Liver (tissue), 9 donors: ENCODE data around the gene ACTN4. TPM values are rescaled to one million over a fixed set of nuclear protein-coding genes. Genes with fewer than 3 reads are reported as not detected.

Experiments
- DNase-seq: peaks from one replicate; pipeline ENCODE4 v3.0.0-alpha.2; 2017; ENCODE audit warnings: low spot score
- H3K27ac ChIP-seq, 2 donors: one replicate each; pipeline ENCODE4 v1.7.0; 2013; ENCODE audit warnings: inconsistent platforms in 2 of 2, low read length in 2 of 2, control low read depth in 1 of 2, low read depth in 1 of 2, mild to moderate bottlenecking in 1 of 2
- H3K27me3 ChIP-seq, 4 donors: one replicate each; pipeline versions ENCODE4 v1.6.1 to v1.7.0; 2013; ENCODE audit warnings: low read length in 3 of 4, inconsistent platforms in 1 of 4, mild to moderate bottlenecking in 1 of 4, moderate library complexity in 1 of 4; ENCODE audit not compliant: control insufficient read depth in 4 of 4, insufficient read depth in 4 of 4
- H3K36me3 ChIP-seq, 4 donors: one replicate each; pipeline versions ENCODE4 v1.6.1 to v1.7.0; 2013; ENCODE audit warnings: low read length in 3 of 4, mild to moderate bottlenecking in 3 of 4, low read depth in 1 of 4, moderate library complexity in 1 of 4; ENCODE audit not compliant: control insufficient read depth in 4 of 4, insufficient read depth in 3 of 4
- H3K4me1 ChIP-seq, 4 donors: one replicate each; pipeline versions ENCODE4 v1.6.1 to v1.7.0; 2013; ENCODE audit warnings: low read length in 3 of 4, mild to moderate bottlenecking in 3 of 4, moderate library complexity in 1 of 4; ENCODE audit not compliant: control insufficient read depth in 4 of 4, insufficient read depth in 4 of 4
- H3K4me3 ChIP-seq, 3 donors: one replicate each; pipeline versions ENCODE4 v1.6.1 to v1.7.0; 2013; ENCODE audit warnings: low read length in 3 of 3, control low read depth in 1 of 3, low read depth in 1 of 3, mild to moderate bottlenecking in 1 of 3
- H3K9ac ChIP-seq, 2 donors: one replicate each; pipeline ENCODE4 v1.7.0; 2013; ENCODE audit warnings: low read length in 2 of 2, mild to moderate bottlenecking in 2 of 2, moderate library complexity in 2 of 2, control low read depth in 1 of 2, low read depth in 1 of 2
- H3K9me3 ChIP-seq, 4 donors: one replicate each; pipeline versions ENCODE4 v1.6.1 to v1.7.0; 2013; ENCODE audit warnings: low read length in 3 of 4; ENCODE audit not compliant: control insufficient read depth in 4 of 4
- EGR1 ChIP-seq, 2 donors: IDR thresholded peaks; 2 replicates each; pipeline ENCODE4 v1.6.1; 2016 to 2018; ENCODE audit warnings: antibody characterized with exemption in 2 of 2, low read depth in 2 of 2
- FOXA1 ChIP-seq: IDR thresholded peaks from 2 replicates; pipeline ENCODE4 v1.6.1; 2016; ENCODE audit warnings: antibody characterized with exemption
- FOXA2 ChIP-seq: IDR thresholded peaks from 2 replicates; pipeline ENCODE4 v1.6.1; 2016; ENCODE audit warnings: antibody characterized with exemption
- GABPA ChIP-seq, 2 donors: IDR thresholded peaks in 1 of 2; conservative IDR thresholded peaks in 1 of 2; 2 replicates each; pipeline ENCODE4 v1.6.1; 2016; ENCODE audit warnings: antibody characterized with exemption in 2 of 2, mild to moderate bottlenecking in 1 of 2, moderate library complexity in 1 of 2
- NR2F2 ChIP-seq: IDR thresholded peaks from 2 replicates; pipeline ENCODE4 v1.6.1; 2016; ENCODE audit warnings: antibody characterized with exemption
- RAD21 ChIP-seq, 2 donors: IDR thresholded peaks; 2 replicates each; pipeline ENCODE4 v1.6.1; 2016; ENCODE audit warnings: antibody characterized with exemption in 2 of 2, mild to moderate bottlenecking in 2 of 2
- REST ChIP-seq: IDR thresholded peaks from 2 replicates; pipeline ENCODE4 v1.6.1; 2016; ENCODE audit warnings: antibody characterized with exemption, mild to moderate bottlenecking
- TAF1 ChIP-seq: conservative IDR thresholded peaks from 2 replicates; pipeline ENCODE4 v1.6.1; 2016; ENCODE audit warnings: antibody characterized with exemption, mild to moderate bottlenecking
- YY1 ChIP-seq: IDR thresholded peaks from 2 replicates; pipeline ENCODE4 v1.6.1; 2016; ENCODE audit warnings: antibody characterized with exemption, mild to moderate bottlenecking
- WGBS: extraction: QIAGEN DNeasy Blood & Tissue Kit; methylation state at CpG from one replicate; pipeline ENCODE4 v1.1.7; 2013; 5-methylcytosine and 5-hydroxymethylcytosine counted together
- polyA plus RNA-seq, 2 donors: library from polyadenylated mRNA; stranded (reverse) in 1 of 2; unstranded in 1 of 2; fragments of 200-250 nt in 1 of 2; fragments of >200 nt in 1 of 2; fragmentation: Nextera tagmentation in 1 of 2; extraction: Ambion mirVana in 1 of 2; gene quantifications; one replicate each; pipeline versions ENCODE4 v1.2.1 to v1.2.3, GENCODE V29; 2013 to 2015
- total RNA-seq, 2 donors: library from RNA; depleted of rRNA; stranded (reverse); fragments of >200 nt; gene quantifications; one replicate each; pipeline ENCODE4 v1.2.3, GENCODE V29; 2014
- TF ChIP-seq, protein P1 (sequence below): IDR thresholded peaks from 2 replicates; pipeline ENCODE4 v1.6.1; 2016; ENCODE audit warnings: antibody characterized with exemption
- TF ChIP-seq, protein P2 (sequence below): IDR thresholded peaks from 2 replicates; pipeline ENCODE4 v1.6.1; 2016; ENCODE audit warnings: antibody characterized with exemption
- TF ChIP-seq, protein P3 (sequence below): fragments of 150-350 bp; IDR thresholded peaks from 2 replicates; pipeline ENCODE4 v1.5.1; 2017; ENCODE audit warnings: improper control_type of control experiment, low read depth, low read length; ENCODE audit not compliant: missing input control
- donor health status: healthy.
- donor health status: healthy.
- donor health status: healthy.
- donor health status: healthy.
- donor health status: healthy.

The ACTN4 gene
- total and polyA plus RNA-seq, 4 donors: 35.4 to 164 (median 98.7) TPM

DNA sequence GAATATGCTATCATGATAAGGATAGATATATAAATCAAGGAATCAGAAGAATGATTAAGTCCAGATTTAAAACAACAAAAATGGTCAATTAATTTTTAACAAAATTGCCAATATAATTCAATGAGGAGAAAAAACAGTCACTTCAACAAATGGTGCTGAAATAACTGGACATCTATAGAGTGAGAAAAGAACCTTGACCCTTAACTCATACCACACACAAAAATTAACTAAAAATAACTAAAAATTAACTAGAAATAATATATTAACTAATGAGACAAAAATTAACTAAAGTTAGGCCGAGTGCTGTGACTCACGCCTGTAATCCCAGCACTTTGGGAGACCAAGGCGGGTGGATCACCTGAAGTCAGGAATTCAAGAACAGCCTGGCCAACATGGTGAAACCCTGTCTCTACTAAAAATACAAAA, 116.4 kb downstream of the ACTN4 start (continued):
- peak; percentile 25 for TF ChIP-seq REST
- TF ChIP-seq RAD21 (IDR thresholded peaks at IDR 0.05): peak in 1 of 2 donors; percentile 6

- TF ChIP-seq, protein P1, sequence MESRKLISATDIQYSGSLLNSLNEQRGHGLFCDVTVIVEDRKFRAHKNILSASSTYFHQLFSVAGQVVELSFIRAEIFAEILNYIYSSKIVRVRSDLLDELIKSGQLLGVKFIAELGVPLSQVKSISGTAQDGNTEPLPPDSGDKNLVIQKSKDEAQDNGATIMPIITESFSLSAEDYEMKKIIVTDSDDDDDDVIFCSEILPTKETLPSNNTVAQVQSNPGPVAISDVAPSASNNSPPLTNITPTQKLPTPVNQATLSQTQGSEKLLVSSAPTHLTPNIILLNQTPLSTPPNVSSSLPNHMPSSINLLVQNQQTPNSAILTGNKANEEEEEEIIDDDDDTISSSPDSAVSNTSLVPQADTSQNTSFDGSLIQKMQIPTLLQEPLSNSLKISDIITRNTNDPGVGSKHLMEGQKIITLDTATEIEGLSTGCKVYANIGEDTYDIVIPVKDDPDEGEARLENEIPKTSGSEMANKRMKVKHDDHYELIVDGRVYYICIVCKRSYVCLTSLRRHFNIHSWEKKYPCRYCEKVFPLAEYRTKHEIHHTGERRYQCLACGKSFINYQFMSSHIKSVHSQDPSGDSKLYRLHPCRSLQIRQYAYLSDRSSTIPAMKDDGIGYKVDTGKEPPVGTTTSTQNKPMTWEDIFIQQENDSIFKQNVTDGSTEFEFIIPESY: no peak
- TF ChIP-seq RAD21 (IDR thresholded peaks at IDR 0.05): no peak
- TF ChIP-seq, protein P2, sequence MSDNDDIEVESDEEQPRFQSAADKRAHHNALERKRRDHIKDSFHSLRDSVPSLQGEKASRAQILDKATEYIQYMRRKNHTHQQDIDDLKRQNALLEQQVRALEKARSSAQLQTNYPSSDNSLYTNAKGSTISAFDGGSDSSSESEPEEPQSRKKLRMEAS: no peak
- TF ChIP-seq TAF1: no peak
- TF ChIP-seq, protein P3, sequence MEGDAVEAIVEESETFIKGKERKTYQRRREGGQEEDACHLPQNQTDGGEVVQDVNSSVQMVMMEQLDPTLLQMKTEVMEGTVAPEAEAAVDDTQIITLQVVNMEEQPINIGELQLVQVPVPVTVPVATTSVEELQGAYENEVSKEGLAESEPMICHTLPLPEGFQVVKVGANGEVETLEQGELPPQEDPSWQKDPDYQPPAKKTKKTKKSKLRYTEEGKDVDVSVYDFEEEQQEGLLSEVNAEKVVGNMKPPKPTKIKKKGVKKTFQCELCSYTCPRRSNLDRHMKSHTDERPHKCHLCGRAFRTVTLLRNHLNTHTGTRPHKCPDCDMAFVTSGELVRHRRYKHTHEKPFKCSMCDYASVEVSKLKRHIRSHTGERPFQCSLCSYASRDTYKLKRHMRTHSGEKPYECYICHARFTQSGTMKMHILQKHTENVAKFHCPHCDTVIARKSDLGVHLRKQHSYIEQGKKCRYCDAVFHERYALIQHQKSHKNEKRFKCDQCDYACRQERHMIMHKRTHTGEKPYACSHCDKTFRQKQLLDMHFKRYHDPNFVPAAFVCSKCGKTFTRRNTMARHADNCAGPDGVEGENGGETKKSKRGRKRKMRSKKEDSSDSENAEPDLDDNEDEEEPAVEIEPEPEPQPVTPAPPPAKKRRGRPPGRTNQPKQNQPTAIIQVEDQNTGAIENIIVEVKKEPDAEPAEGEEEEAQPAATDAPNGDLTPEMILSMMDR: no peak
- TF ChIP-seq FOXA1: no peak
- no peak for TF ChIP-seq FOXA2
- no peak for TF ChIP-seq REST
- TF ChIP-seq YY1: no peak
- TF ChIP-seq GABPA (IDR thresholded peaks at IDR 0.05 in 1 of 2, conservative IDR thresholded peaks at IDR 0.05 in 1 of 2): no peak
- no peak for TF ChIP-seq NR2F2
- TF ChIP-seq EGR1 (IDR thresholded peaks at IDR 0.05; ENCODE audit: low read depth in 2 of 2): no peak
Observed at GRCh38 chr19:38765214-38765613, 117.8 kb downstream of the ACTN4 start.

More at GRCh38 chr19:38765214-38765613, 117.8 kb downstream of the ACTN4 start:
- Histone ChIP-seq H3K27me3 (no peaks in the 10 kb centered on the region), H3K9ac (no peak overlapping the region), H3K27ac (no peak overlapping the region), H3K36me3 (no peaks in the 10 kb centered on the region), H3K9me3 (no peaks in the 10 kb centered on the region), H3K4me1 (peaks cover 0 to 1% (median 0%) of the 10 kb centered on the region in 4 donors), H3K4me3 (no peak overlapping the region)
- WGBS: 97% methylated on average over 2 of the region's 2 CpGs
- DNase-seq: no peak
